ENCODE measurements around the gene GPX1. TPM values are rescaled to one million over a fixed set of nuclear protein-coding genes. Genes with fewer than 3 reads are reported as not detected.

GPX1 gene
- total RNA-seq, 2 experiments from 2014 or later = 82.3 to 148 TPM

- no peak overlapping the region for H3K4me2 ChIP-seq (ENCODE audit: low read length)
- CTCF ChIA-PET (ENCODE audit: unreplicated experiment) = no interaction called here
- H4K20me1 ChIP-seq (ENCODE audit: insufficient read depth, low read length) = peaks cover 18% of the 10 kb centered on the region
- no peaks in the 10 kb centered on the region for H3K9me3 ChIP-seq (ENCODE audit: low read length)
- intact Hi-C loops (cut with micrococcal nuclease; ENCODE audit: unreplicated experiment) = no loop called here
- peaks cover 64% of the 10 kb centered on the region for H3K36me3 ChIP-seq (ENCODE audit: insufficient read depth, low read length)
- TF ChIP-seq EZH2phosphoT487 (IDR thresholded peaks at IDR 0.05; ENCODE audit: borderline replicate concordance, low read depth, low read length) (no peak), CTCF (conservative IDR thresholded peaks at IDR 0.05; ENCODE audit: low read length) (no peak)
- H3K79me2 ChIP-seq (ENCODE audit: insufficient read depth, low read depth, low read length) = peaks cover 99% of the 10 kb centered on the region
- no peaks in the 10 kb centered on the region for H3K9me2 ChIP-seq (ENCODE audit: insufficient read depth, low read length)
- peaks cover 26% of the 10 kb centered on the region for H3K4me1 ChIP-seq (ENCODE audit: insufficient read depth, low read length, poor library complexity, severe bottlenecking)
- POLR2A ChIA-PET = interaction anchor here (0.6 to 1.1 kb wide), 4 partner anchors 23 to 184 kb away, joined by 3 to 9 read pairs (median 4); partner anchors contain the start of genes RHOA and TCTA
- no peak for DNase-seq (ENCODE audit: low spot score)
- no peak overlapping the region for H2AFZ ChIP-seq (ENCODE audit: low read length)
- H3K27ac ChIP-seq (ENCODE audit: low read depth, low read length, poor library complexity, severe bottlenecking) = no peak overlapping the region
- H3K4me3 ChIP-seq (ENCODE audit: low read depth, low read length, poor library complexity, severe bottlenecking) = no peak overlapping the region
- no TSS peak for BruUV-seq (replicated peaks)
These were observed 30.2 kb upstream of the GPX1 start for GRCh38 chr3:49388289-49388820.

GRCh38 chr3:49387721-49388120, 29.6 kb upstream of the GPX1 start:
- H3K4me2 ChIP-seq (ENCODE audit: low read length) = no peak overlapping the region
- intact Hi-C loops (cut with micrococcal nuclease; ENCODE audit: unreplicated experiment) = no loop called here
- H2AFZ ChIP-seq (ENCODE audit: low read length) = no peak overlapping the region
- peaks cover 64% of the 10 kb centered on the region for H3K36me3 ChIP-seq (ENCODE audit: insufficient read depth, low read length)
- H3K4me3 ChIP-seq (ENCODE audit: low read depth, low read length, poor library complexity, severe bottlenecking) = no peak overlapping the region
- peaks cover 26% of the 10 kb centered on the region for H3K4me1 ChIP-seq (ENCODE audit: insufficient read depth, low read length, poor library complexity, severe bottlenecking)
- peaks cover 99% of the 10 kb centered on the region for H3K79me2 ChIP-seq (ENCODE audit: insufficient read depth, low read depth, low read length)
- no peak overlapping the region for H3K27ac ChIP-seq (ENCODE audit: low read depth, low read length, poor library complexity, severe bottlenecking)
- peaks cover 16% of the 10 kb centered on the region for H4K20me1 ChIP-seq (ENCODE audit: insufficient read depth, low read length)
- no peaks in the 10 kb centered on the region for H3K9me2 ChIP-seq (ENCODE audit: insufficient read depth, low read length)
- no TSS peak for BruUV-seq (replicated peaks)
- DNase-seq (ENCODE audit: low spot score) = no peak
- no peaks in the 10 kb centered on the region for H3K9me3 ChIP-seq (ENCODE audit: low read length)
- ChIA-PET CTCF (ENCODE audit: unreplicated experiment) (no interaction called here), POLR2A (interaction anchor here (0.6 kb wide), 1 partner anchor 31 kb away, joined by 9 read pairs; no protein-coding TSS in a partner anchor)
- TF ChIP-seq CTCF (conservative IDR thresholded peaks at IDR 0.05; ENCODE audit: low read length) (no peak), EZH2phosphoT487 (IDR thresholded peaks at IDR 0.05; ENCODE audit: borderline replicate concordance, low read depth, low read length) (no peak)

- H3K4me1 ChIP-seq (ENCODE audit: insufficient read depth, low read length, poor library complexity, severe bottlenecking) = peaks cover 26% of the 10 kb centered on the region
These were observed 28.1 kb upstream of the GPX1 start for GRCh38 chr3:49386056-49386756.

More at GRCh38 chr3:49386056-49386756, 28.1 kb upstream of the GPX1 start:
- TF ChIP-seq EZH2phosphoT487 (IDR thresholded peaks at IDR 0.05; ENCODE audit: borderline replicate concordance, low read depth, low read length) (no peak), CTCF (conservative IDR thresholded peaks at IDR 0.05; ENCODE audit: low read length) (no peak)
- H3K4me3 ChIP-seq (ENCODE audit: low read depth, low read length, poor library complexity, severe bottlenecking) = no peak overlapping the region
- H3K27ac ChIP-seq (ENCODE audit: low read depth, low read length, poor library complexity, severe bottlenecking) = no peak overlapping the region
- peaks cover 12% of the 10 kb centered on the region; the same call in 1 of the 2 replicates for H4K20me1 ChIP-seq (ENCODE audit: insufficient read depth, low read length)
- H3K9me3 ChIP-seq (ENCODE audit: low read length) = no peaks in the 10 kb centered on the region
- H3K9me2 ChIP-seq (ENCODE audit: insufficient read depth, low read length) = no peaks in the 10 kb centered on the region
- ChIA-PET CTCF (ENCODE audit: unreplicated experiment) (no interaction called here), POLR2A (interaction anchor here (0.6 kb wide), 1 partner anchor 43 kb away, joined by 3 read pairs; the partner anchor contains the start of gene NICN1)
- intact Hi-C loops (cut with micrococcal nuclease; ENCODE audit: unreplicated experiment) = no loop called here
- no peak for DNase-seq (ENCODE audit: low spot score)
- peak overlapping the region; percentile 7; the same call in 1 of the 2 replicates for H3K4me2 ChIP-seq (ENCODE audit: low read length)
- peaks cover 99% of the 10 kb centered on the region for H3K79me2 ChIP-seq (ENCODE audit: insufficient read depth, low read depth, low read length)
- no TSS peak for BruUV-seq (replicated peaks)
- no peak overlapping the region for H2AFZ ChIP-seq (ENCODE audit: low read length)
- peaks cover 62% of the 10 kb centered on the region for H3K36me3 ChIP-seq (ENCODE audit: insufficient read depth, low read length)
